ENCODE measurements around the gene NR1D2. TPM values are rescaled to one million over a fixed set of nuclear protein-coding genes. Genes with fewer than 3 reads are reported as not detected.

NR1D2 gene
- total RNA-seq = 8.8 and 17.2 TPM in 2 replicates

DNA sequence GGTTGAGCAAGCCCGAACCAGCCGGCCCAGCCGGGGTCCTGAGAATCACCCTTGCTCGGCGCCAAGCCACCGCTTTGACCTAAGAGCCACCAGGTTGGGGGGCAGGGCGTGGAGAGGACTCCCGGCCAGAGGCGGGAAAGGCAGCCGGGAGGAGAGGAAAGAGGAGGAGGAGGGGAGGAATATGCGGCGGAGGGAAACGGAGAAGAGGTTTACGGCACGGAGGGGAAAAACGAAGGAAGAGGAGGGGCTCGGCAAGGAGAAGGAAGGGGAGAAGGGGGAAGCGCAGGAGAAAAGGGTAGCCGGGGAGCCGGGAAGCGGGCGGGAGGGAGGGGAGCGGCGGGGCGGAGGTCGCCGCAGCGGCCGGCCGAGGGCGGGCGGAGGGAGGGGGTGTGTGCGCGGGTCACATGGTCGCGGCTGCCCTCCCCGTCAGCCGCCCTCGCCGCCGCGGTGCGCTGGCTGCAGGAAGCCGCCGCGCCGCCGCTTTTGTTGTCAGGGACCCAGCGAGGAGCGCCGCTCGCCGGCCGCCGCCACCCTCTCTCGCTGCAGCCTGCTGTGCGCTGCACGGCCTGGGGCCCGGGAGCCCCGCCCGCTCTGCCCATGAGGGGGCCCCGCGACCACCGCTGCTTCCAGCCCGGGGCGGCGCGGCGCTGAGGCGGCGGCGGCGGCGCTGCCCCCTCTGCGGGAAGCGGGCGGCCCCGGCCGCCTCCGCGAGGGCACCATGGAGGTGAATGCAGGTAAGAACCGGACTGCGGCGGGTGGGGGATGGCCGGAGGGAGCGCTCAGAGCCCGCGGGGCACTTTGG lies at the start of gene NR1D2:
Gene NR1D2, plus strand, starts transcription at position 426 of the 802 bp plus-strand sequence. Its CDS starts 293 bp downstream, at position 719.

DNA sequence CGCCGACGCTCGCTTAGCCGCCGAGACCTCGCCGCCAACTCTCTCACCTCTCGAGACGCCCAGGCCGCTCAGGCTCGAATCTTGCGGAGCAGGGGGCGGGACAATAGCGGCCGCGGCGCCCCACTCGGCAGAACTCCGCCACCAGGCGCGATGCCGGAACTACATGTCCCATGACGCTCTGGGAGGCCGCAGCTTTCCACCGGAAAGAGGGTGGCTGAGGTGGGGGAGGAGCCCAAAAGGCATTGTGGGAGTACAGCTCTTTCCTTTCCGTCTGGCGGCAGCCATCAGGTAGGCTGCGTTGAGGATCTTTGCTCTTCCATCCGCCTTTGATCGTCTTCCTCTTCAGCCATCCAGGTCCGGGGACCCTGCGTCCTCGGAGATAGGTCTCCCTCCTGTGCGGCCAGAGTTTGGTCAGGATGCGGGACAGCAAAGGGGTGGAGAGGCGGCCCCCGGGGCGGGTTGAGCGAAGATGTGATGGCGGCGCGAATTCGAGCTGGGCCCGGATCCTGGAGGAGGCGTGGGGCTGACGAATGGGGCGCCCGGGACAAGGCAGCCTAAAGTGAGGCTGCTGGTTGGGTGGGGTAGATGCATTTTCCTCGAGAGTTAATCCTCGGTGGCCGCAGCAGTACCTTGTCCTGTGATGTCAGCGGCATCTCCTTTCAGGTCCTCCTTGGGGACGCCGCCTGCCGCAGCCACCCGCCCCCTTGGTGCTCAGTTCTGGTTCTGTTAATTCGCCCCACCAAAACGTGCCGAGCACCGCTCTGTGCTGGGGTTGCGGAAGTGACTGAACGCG lies 28.0 kb upstream of the NR1D2 start, which contains the start of the genes NKIRAS1 and RPL15:
Gene NKIRAS1, minus strand, starts transcription at position 105 of the 793 bp plus-strand sequence. CDS start 6,086 bp downstream, outside the sequence.
Gene RPL15, plus strand, starts transcription at position 247 of the 793 bp plus-strand sequence. CDS start 728 bp downstream, outside the sequence.

Other genes starting within 250 kb of the NR1D2 start
- 58.8 and 85.0 TPM in 2 replicates for gene UBE2E1, start 139.3 kb upstream of the NR1D2 start, total RNA-seq
- 7.0 and 9.7 TPM in 2 replicates for gene NKIRAS1, start 28.3 kb upstream of the NR1D2 start, total RNA-seq
- gene RPL15, start 28.2 kb upstream of the NR1D2 start, total RNA-seq = 3,641 and 4,657 TPM in 2 replicates